ENCODE measurements around the gene ZNF705A.
A peak's percentile ranks its signal among the peaks of the same experiment; 100 is the strongest.
"Not testable (repeated sequence)": the region's sequence is repeated elsewhere in the genome, so short reads cannot be mapped to it uniquely, and the experiment has no call there.

The ZNF705A gene

DNA sequence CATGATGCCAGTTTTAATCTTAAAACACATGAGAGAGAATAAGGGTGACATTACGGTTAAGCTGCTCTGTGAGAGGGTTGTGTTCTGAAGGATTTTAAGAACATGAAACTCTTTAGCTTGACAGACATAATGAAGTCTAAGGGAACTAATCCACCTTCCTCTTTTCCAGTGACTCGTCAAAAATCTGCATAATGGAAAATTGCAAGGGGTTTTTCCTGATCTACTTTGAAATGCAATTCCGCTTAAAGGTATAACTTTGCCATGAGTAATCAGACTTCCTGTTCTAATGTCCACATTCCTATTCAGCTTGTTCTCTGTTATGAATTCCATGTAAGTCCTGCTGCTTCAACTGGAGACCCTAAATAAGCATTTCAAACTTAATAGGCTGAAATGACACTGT is at the start of gene ZNF705A:
ZNF705A (plus strand) TSS at position 171 of the 400 bp plus-strand sequence. CDS start 15,611 bp downstream, outside the sequence.
- TF ChIP-seq, protein P1, sequence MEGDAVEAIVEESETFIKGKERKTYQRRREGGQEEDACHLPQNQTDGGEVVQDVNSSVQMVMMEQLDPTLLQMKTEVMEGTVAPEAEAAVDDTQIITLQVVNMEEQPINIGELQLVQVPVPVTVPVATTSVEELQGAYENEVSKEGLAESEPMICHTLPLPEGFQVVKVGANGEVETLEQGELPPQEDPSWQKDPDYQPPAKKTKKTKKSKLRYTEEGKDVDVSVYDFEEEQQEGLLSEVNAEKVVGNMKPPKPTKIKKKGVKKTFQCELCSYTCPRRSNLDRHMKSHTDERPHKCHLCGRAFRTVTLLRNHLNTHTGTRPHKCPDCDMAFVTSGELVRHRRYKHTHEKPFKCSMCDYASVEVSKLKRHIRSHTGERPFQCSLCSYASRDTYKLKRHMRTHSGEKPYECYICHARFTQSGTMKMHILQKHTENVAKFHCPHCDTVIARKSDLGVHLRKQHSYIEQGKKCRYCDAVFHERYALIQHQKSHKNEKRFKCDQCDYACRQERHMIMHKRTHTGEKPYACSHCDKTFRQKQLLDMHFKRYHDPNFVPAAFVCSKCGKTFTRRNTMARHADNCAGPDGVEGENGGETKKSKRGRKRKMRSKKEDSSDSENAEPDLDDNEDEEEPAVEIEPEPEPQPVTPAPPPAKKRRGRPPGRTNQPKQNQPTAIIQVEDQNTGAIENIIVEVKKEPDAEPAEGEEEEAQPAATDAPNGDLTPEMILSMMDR (IDR thresholded peaks at IDR 0.05), result no peak
- no peak for TF ChIP-seq ZFX (IDR thresholded peaks at IDR 0.05; ENCODE audit: borderline replicate concordance)
- peak within 1 kb of the TSS; percentile 44 for H3K27ac ChIP-seq

DNA sequence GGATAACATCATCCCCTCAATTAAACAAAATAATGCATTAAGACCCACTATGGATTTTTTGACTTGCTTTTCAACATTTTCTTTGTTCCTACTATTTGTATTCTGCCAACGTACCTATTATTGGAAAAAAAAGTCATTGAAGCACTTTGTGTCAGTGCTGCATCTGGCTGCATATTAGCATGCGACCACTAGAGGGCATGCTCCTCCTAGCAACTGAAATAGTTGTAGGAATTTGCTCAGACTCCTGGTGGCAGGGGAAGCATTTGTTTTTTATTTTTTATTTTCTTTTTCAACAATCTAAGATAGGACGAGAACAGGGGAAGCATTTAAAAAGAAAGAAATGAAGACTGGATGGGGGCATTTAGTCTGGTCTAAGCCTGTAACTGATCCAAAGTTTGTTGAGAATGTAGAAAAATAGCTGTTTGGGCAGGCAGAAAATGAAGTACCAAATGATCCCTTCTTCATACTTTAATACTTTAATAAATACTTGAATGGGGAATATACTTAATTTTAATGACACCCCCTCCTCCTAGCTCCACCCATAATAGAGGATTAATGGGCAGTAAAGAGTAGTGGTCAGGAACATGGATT is 47.9 kb upstream of the ZNF705A start:
- no peak for TF ChIP-seq ZFX (IDR thresholded peaks at IDR 0.05; ENCODE audit: borderline replicate concordance)
- TF ChIP-seq, protein P1 (IDR thresholded peaks at IDR 0.05), result peak; percentile 100
- H3K27ac ChIP-seq, result no peak overlapping the region

DNA sequence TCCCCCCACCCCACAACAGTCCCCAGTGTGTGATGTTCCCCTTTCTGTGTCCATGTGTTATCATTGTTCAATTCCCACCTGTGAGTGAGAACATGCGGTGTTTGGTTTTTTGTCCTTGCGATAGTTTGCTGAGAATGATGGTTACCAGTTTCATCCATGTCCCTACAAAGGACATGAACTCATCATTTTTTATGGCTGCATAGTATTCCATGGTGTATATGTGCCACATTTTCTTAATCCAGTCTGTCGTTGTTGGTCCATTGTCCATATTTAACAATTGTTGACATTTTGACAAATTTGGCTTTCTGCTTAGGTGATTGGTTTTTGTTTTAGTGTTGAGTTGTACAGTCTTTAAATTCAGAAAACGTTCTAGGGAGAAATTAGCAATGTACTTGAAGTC is 43.7 kb upstream of the ZNF705A start:
- not testable (repeated sequence) for H3K27ac ChIP-seq

DNA sequence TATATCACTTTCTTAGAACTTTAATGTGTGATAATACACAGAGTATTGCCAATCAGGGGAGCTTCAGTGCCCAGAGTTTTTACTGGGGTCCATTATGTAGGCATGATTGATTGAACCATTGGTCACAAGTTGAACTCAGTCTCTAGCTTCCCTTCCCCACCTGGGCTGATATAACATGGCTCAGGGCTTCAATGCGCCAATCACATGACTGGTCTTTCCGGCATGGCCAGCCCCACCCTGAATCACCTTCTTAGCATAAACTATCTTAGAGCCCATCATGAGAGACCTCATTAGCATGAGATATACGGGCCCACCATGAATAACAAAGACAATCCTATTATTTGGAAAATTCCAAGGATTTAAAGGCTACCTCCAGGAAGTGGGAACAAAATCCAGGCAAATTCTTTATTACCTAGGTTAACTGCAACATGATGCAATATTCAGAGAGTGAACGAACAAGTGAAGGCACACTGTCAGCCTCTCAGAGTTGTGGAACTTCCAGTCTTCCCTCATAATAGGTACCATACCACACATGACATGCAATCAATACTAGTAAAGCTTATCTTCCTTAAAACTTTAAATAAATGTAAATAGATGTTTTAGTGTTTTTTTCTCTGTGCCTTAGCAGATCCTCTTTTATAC is 36.6 kb upstream of the ZNF705A start:
- no peak for TF ChIP-seq ZFX (IDR thresholded peaks at IDR 0.05; ENCODE audit: borderline replicate concordance)
- TF ChIP-seq, protein P1 (IDR thresholded peaks at IDR 0.05), result no peak
- H3K27ac ChIP-seq, result no peak overlapping the region

DNA sequence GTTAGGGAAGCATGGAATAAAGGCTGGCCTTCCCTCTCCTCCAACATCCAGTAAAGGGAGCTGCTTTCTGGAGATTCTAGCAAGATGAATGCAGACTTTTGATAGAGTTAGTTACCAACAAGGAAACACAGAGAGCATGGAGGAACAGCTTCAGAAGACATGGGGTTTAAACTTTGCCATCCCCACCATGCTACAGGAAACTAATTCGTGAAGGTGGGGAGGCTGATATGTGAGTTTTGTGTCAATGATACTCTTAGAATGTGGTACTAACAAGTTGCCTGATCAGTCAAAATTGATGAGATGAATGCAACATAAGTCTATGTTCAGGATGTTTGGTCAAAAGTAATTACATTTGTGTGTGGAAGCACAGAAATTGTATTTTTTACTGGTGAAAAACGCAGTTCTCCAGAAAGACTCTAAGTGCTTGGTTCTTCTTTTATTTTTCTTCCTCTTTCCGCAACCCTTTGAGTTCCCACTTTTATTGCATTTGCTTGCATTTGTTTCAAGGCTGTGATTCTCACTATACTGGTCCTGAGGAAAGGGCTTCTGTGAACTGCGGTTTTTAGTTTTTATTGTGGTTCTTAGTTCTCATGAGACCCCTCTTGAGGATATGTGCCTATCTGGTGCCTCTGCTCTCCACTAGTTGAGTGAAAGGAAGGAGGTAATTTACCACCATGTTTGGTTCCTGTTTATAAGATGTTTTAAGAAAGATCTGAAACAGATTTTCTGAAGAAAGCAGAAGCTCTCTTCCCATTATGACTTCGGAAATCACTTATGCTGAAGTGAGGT is 33.5 kb upstream of the ZNF705A start, which contains the start of gene CLEC4A:
CLEC4A (plus strand) TSS at position 494 of the 789 bp plus-strand sequence; CDS start at position 756, 262 bp downstream.
- TF ChIP-seq ZFX (IDR thresholded peaks at IDR 0.05; ENCODE audit: borderline replicate concordance), result no peak
- TF ChIP-seq, protein P1 (IDR thresholded peaks at IDR 0.05), result no peak
- H3K27ac ChIP-seq, result no peak within 1 kb of the TSS

DNA sequence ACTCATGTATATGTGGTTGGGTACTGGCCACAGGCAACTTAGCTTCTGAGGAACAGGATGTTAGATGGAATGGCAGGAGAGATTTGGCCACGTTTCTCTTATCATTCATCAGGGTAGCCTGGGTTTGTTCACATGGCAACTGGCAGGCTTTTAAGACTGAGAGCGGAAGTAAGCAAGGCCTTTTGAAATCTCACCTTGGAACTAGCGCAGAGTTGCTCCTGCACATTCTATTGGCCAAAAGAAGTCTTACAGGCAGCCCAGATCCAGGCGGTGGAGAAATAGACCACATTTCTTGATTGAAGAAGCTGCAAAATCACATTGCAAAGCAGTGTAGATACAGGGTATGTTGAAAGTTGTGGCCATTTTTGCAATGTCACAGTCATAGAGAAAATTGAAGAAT is 29.7 kb upstream of the ZNF705A start:
- TF ChIP-seq, protein P1 (IDR thresholded peaks at IDR 0.05), result no peak
- TF ChIP-seq ZFX (IDR thresholded peaks at IDR 0.05; ENCODE audit: borderline replicate concordance), result no peak
- no peak overlapping the region for H3K27ac ChIP-seq

DNA sequence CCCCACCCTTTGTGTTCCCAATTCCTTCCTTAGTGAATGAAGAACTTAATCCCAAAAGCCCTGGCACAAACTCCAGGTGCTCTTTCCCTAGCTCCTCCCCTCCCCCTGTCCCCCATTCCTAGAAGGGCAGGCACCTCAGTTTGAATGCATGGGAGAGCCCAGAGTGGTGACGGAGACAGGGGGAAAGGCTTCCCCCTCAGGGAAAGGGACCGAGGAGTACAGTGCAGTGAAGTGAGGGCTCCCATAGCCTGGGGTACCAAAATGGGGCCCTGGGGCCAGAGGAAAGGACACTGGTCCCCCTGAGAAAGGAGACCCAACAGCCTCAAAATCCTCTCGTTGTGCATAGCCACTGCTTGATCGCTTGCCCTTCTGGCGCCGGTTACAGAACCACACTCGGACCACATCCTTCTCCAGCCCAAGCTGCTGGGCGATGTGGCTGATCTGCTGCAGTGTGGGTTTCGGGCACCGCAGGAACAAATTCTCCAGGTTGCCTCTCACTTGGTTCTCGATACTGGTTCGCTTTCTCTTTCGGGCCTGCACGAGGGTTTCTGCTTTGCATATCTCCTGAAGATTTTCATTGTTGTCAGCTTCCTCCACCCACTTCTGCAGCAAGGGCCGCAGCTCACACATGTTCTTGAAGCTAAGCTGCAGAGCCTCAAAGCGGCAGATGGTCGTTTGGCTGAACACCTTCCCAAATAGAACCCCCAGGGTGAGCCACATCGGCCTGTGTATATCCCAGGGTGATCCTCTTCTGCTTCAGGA is 23.0 kb upstream of the ZNF705A start:
- H3K27ac ChIP-seq, result not testable (repeated sequence)

DNA sequence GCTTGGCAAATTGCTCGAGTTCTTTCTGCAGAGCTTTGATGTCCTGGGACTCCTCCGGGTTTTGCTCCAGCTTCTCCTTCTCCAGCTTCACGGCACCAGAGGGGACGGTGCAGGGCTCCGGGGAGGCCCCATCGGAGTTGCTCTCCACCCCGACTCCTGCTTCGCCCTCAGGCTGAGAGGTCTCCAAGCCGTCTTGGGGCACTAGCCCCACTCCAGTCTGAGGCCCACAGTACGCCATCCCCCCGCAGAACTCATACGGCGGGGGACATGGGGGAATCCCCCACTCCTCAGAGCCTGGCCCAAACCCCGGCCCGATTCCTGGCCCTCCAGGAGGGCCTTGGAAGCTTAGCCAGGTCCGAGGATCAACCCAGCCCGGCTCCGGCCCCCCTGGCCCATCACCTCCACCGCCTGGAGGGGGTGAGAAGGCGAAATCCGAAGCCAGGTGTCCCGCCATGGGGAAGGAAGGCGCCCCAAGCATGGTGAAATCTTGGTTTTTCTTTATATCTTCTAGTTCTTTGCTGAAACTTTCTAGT is 22.4 kb upstream of the ZNF705A start:
- not testable (repeated sequence) for H3K27ac ChIP-seq

DNA sequence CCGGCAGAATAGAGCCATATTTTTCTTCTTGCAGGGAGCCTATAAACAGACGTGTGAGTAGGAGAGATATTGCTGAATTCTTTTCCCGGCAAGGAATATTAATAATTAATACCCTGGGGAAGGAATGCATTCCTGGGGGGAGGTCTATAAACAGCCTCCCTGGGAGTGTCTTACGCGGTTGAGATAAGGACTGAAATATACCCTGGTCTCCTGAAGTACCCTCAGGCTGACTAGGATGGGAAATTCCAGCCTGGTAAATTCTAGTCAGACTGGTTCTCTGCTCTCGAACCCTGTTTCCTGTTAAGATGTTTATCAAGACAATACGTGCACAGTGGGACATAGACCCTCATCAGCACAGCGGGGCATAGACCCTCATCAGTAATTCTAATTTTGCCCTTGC is 15.2 kb upstream of the ZNF705A start:
- H3K27ac ChIP-seq, result not testable (repeated sequence)
